NCI-H2107 treated with DMSO at 0.1 percent for 48 hours (cell line): ENCODE data around the gene PIGM.

Experiments used
- DNase-seq: peaks from one replicate; lab custom pipeline; 2025; ENCODE audit not compliant: unreplicated experiment; lab: John Stamatoyannopoulos, UW

Gene PIGM

DNA sequence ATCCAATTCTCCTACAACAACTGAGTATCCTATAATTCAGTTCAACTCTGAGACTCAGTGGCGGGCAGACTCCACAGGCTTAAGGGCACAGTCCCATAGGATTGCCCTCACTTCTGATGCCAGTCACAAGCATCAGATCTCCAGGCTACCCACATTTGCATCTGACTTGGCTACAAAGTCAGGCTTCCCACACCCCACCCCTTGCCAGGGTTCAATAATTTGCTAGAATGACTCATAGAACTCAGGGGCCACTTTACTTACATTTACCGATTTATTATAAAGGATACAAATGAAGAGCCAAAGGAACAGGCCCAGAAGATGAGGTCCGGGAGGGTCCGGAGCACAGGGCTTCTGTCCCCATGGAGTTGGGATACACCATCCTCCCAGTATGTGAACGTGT, 41.8 kb downstream of the PIGM start:
- DNase-seq = no peak

DNA sequence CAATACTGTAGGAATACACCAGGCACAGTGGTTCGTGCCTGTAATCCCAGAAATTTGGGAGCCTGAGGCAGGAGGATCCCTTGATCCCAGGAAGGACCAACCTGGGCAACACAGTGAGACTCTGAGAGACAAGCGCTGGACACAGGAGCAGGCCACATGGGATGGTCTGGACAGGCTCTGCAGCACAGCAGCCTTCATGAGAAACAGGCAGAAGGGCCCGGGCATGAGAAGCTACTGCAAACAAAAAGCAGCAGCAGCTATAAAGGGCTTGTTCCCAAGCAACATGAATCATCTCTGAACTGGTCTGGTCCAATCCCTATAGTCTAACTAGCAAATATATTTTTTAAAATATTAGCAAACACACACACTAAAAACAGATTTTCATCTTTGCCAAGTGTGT, 42.2 kb downstream of the PIGM start:
- DNase-seq = no peak

DNA sequence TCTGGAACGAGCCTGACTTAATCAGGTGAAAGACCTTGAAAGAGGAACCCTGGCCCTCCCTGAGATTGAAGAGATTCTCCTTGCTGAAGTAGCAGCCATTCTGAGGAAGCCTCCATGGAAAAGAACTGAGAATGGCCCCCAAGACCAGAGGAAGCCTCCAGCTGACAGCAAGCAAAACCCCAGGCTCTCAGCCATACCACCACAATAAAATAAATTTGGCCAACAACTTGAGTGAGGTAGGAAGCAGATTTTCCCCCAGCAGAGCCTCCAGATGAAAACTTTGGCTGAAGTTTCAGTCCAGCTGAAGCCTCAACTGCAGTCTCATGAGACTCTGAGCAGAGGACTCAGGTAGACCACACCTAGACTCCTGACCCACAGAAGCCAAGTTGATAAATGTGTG, 43.8 kb downstream of the PIGM start:
- no peak for DNase-seq

DNA sequence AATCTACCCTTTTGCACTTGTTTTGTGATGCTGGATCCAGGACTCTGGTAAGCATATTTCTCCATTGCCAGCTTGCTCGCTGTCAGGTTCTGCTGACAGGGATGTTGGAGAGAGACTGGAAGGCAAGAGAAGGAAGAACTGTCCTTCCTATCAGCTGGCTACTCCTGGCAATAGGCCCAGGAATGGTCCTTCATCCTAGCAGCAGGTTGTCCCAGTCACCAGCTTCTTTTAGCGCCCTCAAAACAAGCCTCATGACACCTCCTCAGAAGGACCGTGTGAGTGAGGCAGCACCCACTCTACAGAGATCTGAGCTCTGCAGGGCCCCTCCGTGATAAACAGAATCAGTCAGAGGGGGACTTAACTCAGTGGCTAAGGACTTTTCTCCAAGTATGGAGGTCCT, 44.6 kb downstream of the PIGM start:
- DNase-seq = no peak

DNA sequence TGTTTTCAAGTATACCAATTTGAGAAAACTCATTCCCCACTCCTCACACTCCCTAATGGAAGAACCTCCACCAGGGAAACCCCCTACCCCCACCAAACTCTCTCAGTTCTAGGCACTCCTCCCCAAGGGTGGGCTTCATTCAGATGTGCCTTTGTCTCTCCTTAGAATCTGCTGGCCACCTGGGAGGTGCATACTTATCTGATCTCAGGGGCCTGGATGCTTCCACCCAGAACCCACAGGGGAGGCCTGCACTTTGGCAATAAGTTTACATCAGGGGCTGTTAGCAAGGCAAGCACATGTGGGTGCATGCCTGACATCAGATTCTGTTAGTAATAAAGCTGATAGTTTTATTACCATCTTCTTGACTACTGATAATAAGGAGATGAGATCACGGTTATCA, 45.3 kb downstream of the PIGM start:
- no peak for DNase-seq

DNA sequence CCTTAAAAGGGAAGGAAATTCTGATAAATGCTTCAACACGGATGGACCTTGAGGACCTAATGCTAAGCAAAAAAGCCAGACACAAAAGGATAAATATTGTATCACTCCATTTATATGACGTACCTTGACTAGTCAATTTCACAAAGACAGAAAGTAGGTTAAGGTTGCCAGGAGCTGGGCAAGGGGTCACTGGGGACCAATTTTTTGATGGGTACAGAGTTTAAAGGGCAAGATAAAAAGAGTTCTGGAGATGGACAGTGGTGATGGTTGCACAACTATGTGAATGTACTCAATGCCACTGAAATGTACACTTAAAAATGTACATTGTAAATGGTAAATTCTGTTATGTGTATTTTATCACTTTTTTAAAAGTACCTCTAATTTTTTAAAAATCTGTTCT, 45.7 kb downstream of the PIGM start:
- DNase-seq = no peak

DNA sequence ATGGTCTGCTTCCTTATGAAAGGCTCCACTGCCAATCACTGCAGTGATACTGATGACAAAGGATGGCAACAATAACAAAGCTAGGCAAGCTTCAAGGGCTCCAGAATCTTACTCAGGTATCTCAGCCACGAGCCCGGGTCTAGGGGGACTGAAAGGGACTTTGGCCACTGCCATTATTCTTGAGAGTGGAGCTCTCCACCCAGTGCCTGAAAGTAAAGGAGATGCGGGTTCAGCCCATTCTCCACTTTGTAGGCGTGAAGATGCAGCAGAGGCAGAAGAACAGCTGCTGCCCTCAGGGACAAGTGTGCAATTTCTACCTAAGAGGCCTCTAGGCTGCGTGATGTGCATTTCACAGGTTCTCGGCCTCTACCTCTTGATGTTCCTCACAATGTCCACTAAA, 46.3 kb downstream of the PIGM start:
- no peak for DNase-seq

DNA sequence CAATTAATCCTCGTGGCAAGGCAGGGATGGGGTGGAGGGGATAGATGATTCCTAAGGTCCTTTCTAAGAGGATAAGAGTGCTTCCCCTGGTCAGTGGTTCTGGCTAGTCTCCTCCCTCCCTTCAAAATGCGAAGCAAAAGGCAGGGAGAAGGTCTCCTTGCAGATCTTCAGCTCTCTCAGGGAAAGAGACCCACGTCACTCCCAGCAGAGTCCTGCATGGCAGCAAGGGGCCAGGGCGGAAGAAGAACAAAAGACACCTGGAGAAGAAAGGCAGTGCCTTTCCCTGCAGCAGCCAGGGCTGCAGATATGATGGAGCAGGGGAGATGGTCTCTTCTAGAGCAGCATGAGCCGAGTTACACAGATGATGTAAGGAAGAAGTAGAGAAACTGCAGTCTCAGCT, 48.1 kb downstream of the PIGM start:
- DNase-seq = no peak

DNA sequence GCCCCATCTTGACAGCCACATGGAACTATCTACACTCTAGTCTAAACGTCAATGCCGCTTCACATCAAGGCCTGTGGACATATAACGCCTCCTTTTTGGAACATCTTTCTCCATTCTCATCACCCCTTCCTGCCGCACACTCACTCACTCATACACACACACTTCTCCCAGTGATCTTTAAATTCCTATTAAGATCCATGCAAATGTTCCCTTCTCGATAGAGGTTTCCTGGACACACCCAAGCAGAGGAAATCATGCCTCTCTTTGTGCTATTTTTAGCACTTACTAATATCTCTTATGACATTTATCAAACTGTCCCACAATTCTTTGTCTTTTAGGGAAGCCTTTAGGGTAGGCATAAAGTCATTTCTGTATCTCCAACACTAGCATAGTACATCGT, 49.5 kb downstream of the PIGM start:
- no peak for DNase-seq

DNA sequence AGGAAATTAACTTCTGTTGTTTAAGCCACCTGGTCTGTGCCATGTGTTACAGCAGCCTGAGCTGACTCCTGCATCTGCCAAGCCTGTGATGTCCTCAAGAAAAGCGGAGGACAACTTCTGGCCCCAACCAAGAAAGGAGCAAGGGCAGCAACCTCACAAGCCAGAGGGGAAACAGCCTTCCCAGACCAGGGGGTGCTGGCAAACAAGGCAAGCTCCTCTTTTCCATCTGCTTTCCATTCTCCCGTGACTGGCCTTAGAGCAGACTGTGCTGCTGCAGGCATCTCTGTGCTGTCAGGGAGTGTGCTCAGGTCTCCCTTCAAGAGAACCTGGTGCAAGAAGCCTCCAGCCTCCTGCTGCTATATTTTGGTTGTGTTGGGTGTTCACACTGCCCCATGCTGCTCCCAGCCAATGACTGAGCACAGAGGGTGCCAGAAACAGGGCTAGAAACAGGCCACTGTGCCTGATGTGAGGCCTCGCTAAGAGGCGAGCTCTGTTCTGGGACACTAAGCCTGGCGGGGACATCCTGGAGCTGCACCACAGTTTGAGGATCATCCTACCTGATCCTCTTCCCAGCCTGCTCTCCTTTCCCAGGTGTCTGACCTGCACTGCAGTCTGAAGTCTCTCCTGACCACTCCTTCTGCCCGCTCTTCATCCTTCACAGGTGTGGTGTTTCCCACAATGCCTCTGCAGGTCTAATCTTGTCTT, 50.3 kb downstream of the PIGM start:
- DNase-seq = no peak

DNA sequence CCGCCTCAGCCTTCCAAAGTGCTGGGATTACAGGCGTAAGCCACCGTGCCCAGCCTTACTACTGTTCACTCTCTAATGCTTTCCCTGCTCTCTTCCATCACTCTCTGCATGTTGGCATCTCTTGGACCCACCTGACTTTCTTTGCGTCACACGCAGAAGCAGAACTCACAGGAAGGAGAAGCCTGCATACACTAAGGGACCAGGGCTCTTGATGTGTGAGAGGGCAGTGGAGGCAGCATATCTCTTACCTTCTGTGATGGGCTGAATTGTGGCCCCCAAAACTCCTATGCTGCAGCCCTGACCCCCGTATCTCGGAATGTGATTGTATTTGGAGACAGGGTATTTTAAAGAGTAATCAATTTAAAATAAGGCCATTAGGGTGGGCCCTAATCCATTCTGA, 51.0 kb downstream of the PIGM start:
- DNase-seq = no peak

DNA sequence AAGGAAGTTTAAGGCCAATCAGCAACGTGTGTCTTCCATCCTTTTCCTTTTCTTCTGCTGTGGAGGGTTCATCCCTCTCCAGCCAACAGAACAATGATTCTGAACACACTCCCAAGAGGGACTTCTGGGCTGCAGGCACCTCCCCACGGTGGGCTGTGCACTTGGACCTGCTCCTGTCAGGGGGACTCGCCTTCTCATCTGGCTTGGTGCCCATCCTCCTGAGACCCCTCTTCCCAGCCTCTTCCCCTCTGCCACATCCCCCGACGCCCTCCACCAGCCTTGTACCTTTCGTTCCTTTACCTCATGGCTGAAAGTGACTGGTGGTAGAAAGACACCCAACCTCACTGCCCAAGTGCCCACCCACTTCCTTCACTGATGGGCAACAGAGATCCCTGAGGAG, 51.7 kb downstream of the PIGM start:
- no peak for DNase-seq

DNA sequence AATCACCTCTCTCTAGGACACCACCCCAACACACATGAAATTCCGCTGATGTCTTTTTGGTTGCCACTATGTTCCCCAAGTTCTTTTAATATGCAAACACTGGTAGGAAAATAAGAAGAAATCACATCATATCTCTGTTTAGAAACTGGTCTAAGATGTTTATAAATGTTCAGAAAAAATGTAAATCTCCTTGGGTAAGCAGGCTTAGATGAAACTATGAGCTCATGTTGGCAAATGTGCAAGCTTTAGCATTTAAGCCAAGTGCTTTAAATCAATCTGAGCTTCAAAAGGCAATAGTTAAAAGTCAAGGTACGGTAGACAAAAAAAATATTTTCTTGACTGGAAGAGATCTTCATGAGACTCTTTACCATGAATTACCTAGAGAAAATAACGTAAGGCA, 52.5 kb downstream of the PIGM start:
- no peak for DNase-seq

DNA sequence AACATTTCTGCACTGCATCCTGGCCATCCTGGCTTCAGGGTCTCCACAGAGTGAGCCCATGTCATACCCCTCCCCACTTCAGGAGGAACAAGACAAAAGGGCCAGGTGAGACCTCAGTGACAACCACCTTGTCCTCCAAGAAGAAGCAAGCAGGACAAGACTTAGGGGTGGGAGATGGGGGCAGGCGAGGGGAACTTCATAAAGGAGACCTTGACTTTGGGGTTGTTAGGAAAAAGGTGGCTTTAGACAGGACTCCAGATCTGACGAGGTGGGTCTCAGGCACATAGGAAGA, 53.7 kb downstream of the PIGM start:
- no peak for DNase-seq

DNA sequence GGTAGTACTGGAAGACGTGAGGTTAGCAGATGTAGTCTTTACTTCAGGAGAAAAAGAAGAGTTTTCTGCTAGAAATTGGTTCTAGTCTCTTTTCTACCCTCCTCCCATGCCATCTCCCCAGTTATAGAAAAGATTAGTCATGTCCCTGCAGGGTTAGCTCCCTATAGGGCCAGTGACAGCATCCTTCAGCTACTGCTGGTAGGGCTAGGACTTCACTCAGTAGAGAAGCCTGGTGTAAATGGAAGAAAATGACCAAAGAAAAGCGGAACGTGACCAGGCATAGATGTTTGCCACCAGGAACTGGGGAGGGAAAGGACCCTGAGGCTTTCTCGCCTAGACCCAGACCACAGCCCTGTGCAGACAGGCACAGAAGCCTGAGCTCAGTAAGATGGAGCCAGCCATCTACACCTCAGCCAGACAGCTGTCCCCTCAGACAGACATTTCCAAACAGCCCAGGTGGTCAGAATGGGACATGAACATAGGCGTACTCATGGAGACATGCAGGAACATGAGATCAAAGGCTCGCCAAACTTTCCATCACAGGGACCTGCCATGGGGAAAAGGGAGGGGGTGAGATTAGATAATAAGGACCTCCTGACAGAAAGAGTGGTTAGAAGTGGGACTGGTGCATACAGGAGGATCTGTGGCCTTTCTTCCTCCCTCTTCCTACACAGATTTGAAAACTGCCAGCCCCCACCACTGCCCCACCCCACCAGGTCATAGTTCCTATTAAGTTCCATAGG, 54.3 kb downstream of the PIGM start:
- DNase-seq = no peak
